Liver (tissue), 9 donors: ENCODE results near the gene HSPG2. TPM values are rescaled to one million over a fixed set of nuclear protein-coding genes. Genes with fewer than 3 reads are reported as not detected.

Experiments used
- DNase-seq: peaks from one replicate; pipeline ENCODE4 v3.0.0-alpha.2; 2017; ENCODE audit warnings: low spot score
- H3K27ac ChIP-seq, 2 donors: one replicate each; pipeline ENCODE4 v1.7.0; 2013; ENCODE audit warnings: inconsistent platforms in 2 of 2, low read length in 2 of 2, control low read depth in 1 of 2, low read depth in 1 of 2, mild to moderate bottlenecking in 1 of 2
- H3K27me3 ChIP-seq, 4 donors: one replicate each; pipeline versions ENCODE4 v1.6.1 to v1.7.0; 2013; ENCODE audit warnings: low read length in 3 of 4, inconsistent platforms in 1 of 4, mild to moderate bottlenecking in 1 of 4, moderate library complexity in 1 of 4; ENCODE audit not compliant: control insufficient read depth in 4 of 4, insufficient read depth in 4 of 4
- H3K36me3 ChIP-seq, 4 donors: one replicate each; pipeline versions ENCODE4 v1.6.1 to v1.7.0; 2013; ENCODE audit warnings: low read length in 3 of 4, mild to moderate bottlenecking in 3 of 4, low read depth in 1 of 4, moderate library complexity in 1 of 4; ENCODE audit not compliant: control insufficient read depth in 4 of 4, insufficient read depth in 3 of 4
- H3K4me1 ChIP-seq, 4 donors: one replicate each; pipeline versions ENCODE4 v1.6.1 to v1.7.0; 2013; ENCODE audit warnings: low read length in 3 of 4, mild to moderate bottlenecking in 3 of 4, moderate library complexity in 1 of 4; ENCODE audit not compliant: control insufficient read depth in 4 of 4, insufficient read depth in 4 of 4
- H3K4me3 ChIP-seq, 3 donors: one replicate each; pipeline versions ENCODE4 v1.6.1 to v1.7.0; 2013; ENCODE audit warnings: low read length in 3 of 3, control low read depth in 1 of 3, low read depth in 1 of 3, mild to moderate bottlenecking in 1 of 3
- H3K9ac ChIP-seq, 2 donors: one replicate each; pipeline ENCODE4 v1.7.0; 2013; ENCODE audit warnings: low read length in 2 of 2, mild to moderate bottlenecking in 2 of 2, moderate library complexity in 2 of 2, control low read depth in 1 of 2, low read depth in 1 of 2
- H3K9me3 ChIP-seq, 4 donors: one replicate each; pipeline versions ENCODE4 v1.6.1 to v1.7.0; 2013; ENCODE audit warnings: low read length in 3 of 4; ENCODE audit not compliant: control insufficient read depth in 4 of 4
- ATF3 ChIP-seq: IDR thresholded peaks from 2 replicates; pipeline ENCODE4 v1.6.1; 2016; ENCODE audit warnings: antibody characterized with exemption
- CTCF ChIP-seq: fragments of 150-350 bp; IDR thresholded peaks from 2 replicates; pipeline ENCODE4 v1.5.1; 2017; ENCODE audit warnings: improper control_type of control experiment, low read depth, low read length; ENCODE audit not compliant: missing input control
- EGR1 ChIP-seq, 2 donors: IDR thresholded peaks; 2 replicates each; pipeline ENCODE4 v1.6.1; 2016 to 2018; ENCODE audit warnings: antibody characterized with exemption in 2 of 2, low read depth in 2 of 2
- FOXA1 ChIP-seq: IDR thresholded peaks from 2 replicates; pipeline ENCODE4 v1.6.1; 2016; ENCODE audit warnings: antibody characterized with exemption
- FOXA2 ChIP-seq: IDR thresholded peaks from 2 replicates; pipeline ENCODE4 v1.6.1; 2016; ENCODE audit warnings: antibody characterized with exemption
- GABPA ChIP-seq, 2 donors: IDR thresholded peaks in 1 of 2; conservative IDR thresholded peaks in 1 of 2; 2 replicates each; pipeline ENCODE4 v1.6.1; 2016; ENCODE audit warnings: antibody characterized with exemption in 2 of 2, mild to moderate bottlenecking in 1 of 2, moderate library complexity in 1 of 2
- HNF4A ChIP-seq, 2 donors: conservative IDR thresholded peaks; 2 replicates each; pipeline ENCODE4 v1.6.1; 2016; ENCODE audit warnings: antibody characterized with exemption in 2 of 2, mild to moderate bottlenecking in 2 of 2
- HNF4G ChIP-seq: IDR thresholded peaks from 2 replicates; pipeline ENCODE4 v1.6.1; 2016; ENCODE audit warnings: antibody characterized with exemption
- JUND ChIP-seq, 2 donors: IDR thresholded peaks; 2 replicates each; pipeline ENCODE4 v1.6.1; 2016; ENCODE audit warnings: antibody characterized with exemption in 2 of 2
- MAX ChIP-seq: IDR thresholded peaks from 2 replicates; pipeline ENCODE4 v1.6.1; 2016; ENCODE audit warnings: antibody characterized with exemption
- NR2F2 ChIP-seq: IDR thresholded peaks from 2 replicates; pipeline ENCODE4 v1.6.1; 2016; ENCODE audit warnings: antibody characterized with exemption
- RAD21 ChIP-seq, 2 donors: IDR thresholded peaks; 2 replicates each; pipeline ENCODE4 v1.6.1; 2016; ENCODE audit warnings: antibody characterized with exemption in 2 of 2, mild to moderate bottlenecking in 2 of 2
- RXRA ChIP-seq, 2 donors: IDR thresholded peaks; 2 replicates each; pipeline ENCODE4 v1.6.1; 2017 to 2018; ENCODE audit warnings: antibody characterized with exemption in 2 of 2, mild to moderate bottlenecking in 1 of 2
- SP1 ChIP-seq: IDR thresholded peaks from 2 replicates; pipeline ENCODE4 v1.6.1; 2018; ENCODE audit warnings: antibody characterized with exemption, mild to moderate bottlenecking
- TAF1 ChIP-seq: conservative IDR thresholded peaks from 2 replicates; pipeline ENCODE4 v1.6.1; 2016; ENCODE audit warnings: antibody characterized with exemption, mild to moderate bottlenecking
- YY1 ChIP-seq: IDR thresholded peaks from 2 replicates; pipeline ENCODE4 v1.6.1; 2016; ENCODE audit warnings: antibody characterized with exemption, mild to moderate bottlenecking
- WGBS: extraction: QIAGEN DNeasy Blood & Tissue Kit; methylation state at CpG from one replicate; pipeline ENCODE4 v1.1.7; 2013; 5-methylcytosine and 5-hydroxymethylcytosine counted together
- polyA plus RNA-seq, 2 donors: library from polyadenylated mRNA; stranded (reverse) in 1 of 2; unstranded in 1 of 2; fragments of 200-250 nt in 1 of 2; fragments of >200 nt in 1 of 2; fragmentation: Nextera tagmentation in 1 of 2; extraction: Ambion mirVana in 1 of 2; gene quantifications; one replicate each; pipeline versions ENCODE4 v1.2.1 to v1.2.3, GENCODE V29; 2013 to 2015
- total RNA-seq, 2 donors: library from RNA; depleted of rRNA; stranded (reverse); fragments of >200 nt; gene quantifications; one replicate each; pipeline ENCODE4 v1.2.3, GENCODE V29; 2014
- TF ChIP-seq, protein P1 (sequence below): IDR thresholded peaks from 2 replicates; pipeline ENCODE4 v1.6.1; 2016; ENCODE audit warnings: antibody characterized with exemption, mild to moderate bottlenecking
- TF ChIP-seq, protein P2 (sequence below): IDR thresholded peaks from 2 replicates; pipeline ENCODE4 v1.6.1; 2016; ENCODE audit warnings: antibody characterized with exemption
- donor health status: healthy.
- donor health status: healthy.
- donor health status: healthy.
- donor health status: healthy.
- donor health status: healthy.

The HSPG2 gene
- total and polyA plus RNA-seq, 4 donors, result 5.6 to 43.9 (median 23.9) TPM

GRCh38 chr1:21854751-21855131, 82.4 kb downstream of the HSPG2 start (continued):
- TF ChIP-seq HNF4G, result no peak
- TF ChIP-seq FOXA1, result no peak
- no peak for TF ChIP-seq ATF3

DNA sequence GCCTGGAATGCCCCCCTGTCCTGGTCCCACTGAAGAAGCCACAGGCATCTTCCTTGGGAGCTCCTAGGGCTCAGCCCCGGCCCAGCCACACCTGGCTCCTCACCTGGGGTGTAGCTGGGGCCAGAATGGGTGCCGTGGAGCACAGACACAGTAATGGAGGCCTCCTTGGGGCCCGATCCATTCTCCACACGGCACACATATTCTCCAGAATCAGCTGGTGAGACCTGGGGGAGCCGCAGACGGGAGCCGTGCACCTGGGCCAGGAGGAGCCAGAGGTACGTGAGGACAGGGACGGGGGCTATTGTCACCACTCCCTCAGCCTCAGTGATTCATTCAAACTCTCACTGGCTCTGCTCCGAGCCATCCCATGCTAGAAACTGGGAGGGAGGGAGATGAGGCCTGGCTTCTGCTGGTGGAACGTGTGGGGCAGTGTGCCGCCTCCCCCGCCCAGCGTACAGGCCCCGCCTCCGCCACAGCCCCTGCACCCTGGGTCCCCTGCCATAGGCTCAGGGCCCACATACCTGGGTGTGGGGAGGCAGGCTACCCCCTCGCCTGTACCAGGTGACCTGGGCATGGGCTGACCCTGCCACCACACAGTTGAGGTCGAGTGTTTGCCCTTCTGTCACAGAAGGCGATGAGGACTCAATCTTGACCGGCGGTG, 82.9 kb downstream of the HSPG2 start:
- no peak for DNase-seq
- Histone ChIP-seq H3K4me1 (peaks cover 0 to 6% (median 0%) of the 10 kb centered on the region in 4 donors), H3K27ac (no peak overlapping the region), H3K9me3 (no peaks in the 10 kb centered on the region), H3K4me3 (no peak overlapping the region), H3K36me3 (peaks cover 0 to 2% (median under 1%) of the 10 kb centered on the region in 4 donors), H3K9ac (no peak overlapping the region), H3K27me3 (no peaks in the 10 kb centered on the region)
- TF ChIP-seq YY1 (no peak), HNF4A (conservative IDR thresholded peaks at IDR 0.05) (no peak), EGR1 (IDR thresholded peaks at IDR 0.05; ENCODE audit: low read depth in 2 of 2) (no peak), FOXA2 (no peak), NR2F2 (no peak), JUND (IDR thresholded peaks at IDR 0.05) (no peak), RAD21 (IDR thresholded peaks at IDR 0.05) (no peak), HNF4G (no peak), CTCF (no peak), ATF3 (no peak), TAF1 (no peak), FOXA1 (no peak), GABPA (IDR thresholded peaks at IDR 0.05 in 1 of 2, conservative IDR thresholded peaks at IDR 0.05 in 1 of 2) (no peak), RXRA (IDR thresholded peaks at IDR 0.05) (no peak), MAX (no peak), SP1 (no peak)
- TF ChIP-seq, protein P1, sequence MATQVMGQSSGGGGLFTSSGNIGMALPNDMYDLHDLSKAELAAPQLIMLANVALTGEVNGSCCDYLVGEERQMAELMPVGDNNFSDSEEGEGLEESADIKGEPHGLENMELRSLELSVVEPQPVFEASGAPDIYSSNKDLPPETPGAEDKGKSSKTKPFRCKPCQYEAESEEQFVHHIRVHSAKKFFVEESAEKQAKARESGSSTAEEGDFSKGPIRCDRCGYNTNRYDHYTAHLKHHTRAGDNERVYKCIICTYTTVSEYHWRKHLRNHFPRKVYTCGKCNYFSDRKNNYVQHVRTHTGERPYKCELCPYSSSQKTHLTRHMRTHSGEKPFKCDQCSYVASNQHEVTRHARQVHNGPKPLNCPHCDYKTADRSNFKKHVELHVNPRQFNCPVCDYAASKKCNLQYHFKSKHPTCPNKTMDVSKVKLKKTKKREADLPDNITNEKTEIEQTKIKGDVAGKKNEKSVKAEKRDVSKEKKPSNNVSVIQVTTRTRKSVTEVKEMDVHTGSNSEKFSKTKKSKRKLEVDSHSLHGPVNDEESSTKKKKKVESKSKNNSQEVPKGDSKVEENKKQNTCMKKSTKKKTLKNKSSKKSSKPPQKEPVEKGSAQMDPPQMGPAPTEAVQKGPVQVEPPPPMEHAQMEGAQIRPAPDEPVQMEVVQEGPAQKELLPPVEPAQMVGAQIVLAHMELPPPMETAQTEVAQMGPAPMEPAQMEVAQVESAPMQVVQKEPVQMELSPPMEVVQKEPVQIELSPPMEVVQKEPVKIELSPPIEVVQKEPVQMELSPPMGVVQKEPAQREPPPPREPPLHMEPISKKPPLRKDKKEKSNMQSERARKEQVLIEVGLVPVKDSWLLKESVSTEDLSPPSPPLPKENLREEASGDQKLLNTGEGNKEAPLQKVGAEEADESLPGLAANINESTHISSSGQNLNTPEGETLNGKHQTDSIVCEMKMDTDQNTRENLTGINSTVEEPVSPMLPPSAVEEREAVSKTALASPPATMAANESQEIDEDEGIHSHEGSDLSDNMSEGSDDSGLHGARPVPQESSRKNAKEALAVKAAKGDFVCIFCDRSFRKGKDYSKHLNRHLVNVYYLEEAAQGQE, result no peak
- TF ChIP-seq, protein P2, sequence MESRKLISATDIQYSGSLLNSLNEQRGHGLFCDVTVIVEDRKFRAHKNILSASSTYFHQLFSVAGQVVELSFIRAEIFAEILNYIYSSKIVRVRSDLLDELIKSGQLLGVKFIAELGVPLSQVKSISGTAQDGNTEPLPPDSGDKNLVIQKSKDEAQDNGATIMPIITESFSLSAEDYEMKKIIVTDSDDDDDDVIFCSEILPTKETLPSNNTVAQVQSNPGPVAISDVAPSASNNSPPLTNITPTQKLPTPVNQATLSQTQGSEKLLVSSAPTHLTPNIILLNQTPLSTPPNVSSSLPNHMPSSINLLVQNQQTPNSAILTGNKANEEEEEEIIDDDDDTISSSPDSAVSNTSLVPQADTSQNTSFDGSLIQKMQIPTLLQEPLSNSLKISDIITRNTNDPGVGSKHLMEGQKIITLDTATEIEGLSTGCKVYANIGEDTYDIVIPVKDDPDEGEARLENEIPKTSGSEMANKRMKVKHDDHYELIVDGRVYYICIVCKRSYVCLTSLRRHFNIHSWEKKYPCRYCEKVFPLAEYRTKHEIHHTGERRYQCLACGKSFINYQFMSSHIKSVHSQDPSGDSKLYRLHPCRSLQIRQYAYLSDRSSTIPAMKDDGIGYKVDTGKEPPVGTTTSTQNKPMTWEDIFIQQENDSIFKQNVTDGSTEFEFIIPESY, result no peak
- 96% methylated on average over 21 of the region's 21 CpGs for whole genome bisulfite sequencing
